RWPE1 (cell line): ENCODE measurements around the gene BAIAP2.
"Not testable (repeated sequence)": the region's sequence is repeated elsewhere in the genome, so short reads cannot be mapped to it uniquely, and the experiment has no call there.

Source experiments
- CTCF ChIA-PET: fragments of 350-600 bp; sonication (Branson Sonifier 250); formaldehyde crosslinking; extraction: SDS; loops from one replicate; lab custom pipeline; 2021; lab: Yijun Ruan, JAX
- POLR2A ChIA-PET: fragments of 400-600 bp; formaldehyde crosslinking; extraction: SDS; loops from one replicate; lab custom pipeline; 2020; ENCODE audit warnings: antibody characterized with exemption; ENCODE audit not compliant: low non-redundant PET; lab: Yijun Ruan, JAX
- DNase-seq: peaks from one replicate; pipeline ENCODE4 v3.0.0; 2012; ENCODE audit warnings: low spot score
- H3K27ac ChIP-seq: fragments of 450-650 bp; 2 replicates; pipeline ENCODE4 v1.5.1; 2017
- CTCF ChIP-seq: fragments of 450-650 bp; conservative IDR thresholded peaks from 2 replicates; pipeline ENCODE4 v1.5.1; 2017; ENCODE audit warnings: low read depth, mild to moderate bottlenecking

Gene BAIAP2

DNA sequence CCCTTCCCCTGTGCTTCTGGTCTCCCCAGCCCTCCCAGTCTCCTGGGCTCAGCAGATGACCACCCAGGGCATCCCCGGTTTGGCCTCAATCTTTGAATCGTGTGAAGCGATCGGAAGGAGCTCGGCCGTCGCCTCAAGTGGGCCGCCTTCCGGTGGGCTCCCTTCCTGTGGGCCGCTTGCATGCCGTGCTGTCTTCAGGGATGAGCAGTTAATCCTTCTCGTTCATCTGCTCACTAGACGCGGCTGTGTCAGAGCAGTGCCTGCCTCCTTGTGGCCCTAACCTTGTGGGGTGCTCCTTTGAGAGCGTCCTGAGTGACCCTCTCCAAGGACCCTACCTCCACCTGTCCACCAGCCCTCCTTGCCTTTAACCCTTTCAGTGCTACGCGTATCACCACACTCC is 40.4 kb downstream of the BAIAP2 start:
- H3K27ac ChIP-seq: peak overlapping the region; percentile 99
- TF ChIP-seq CTCF: no peak
- POLR2A ChIA-PET: interaction anchor here (0.6 kb wide), 1 partner anchor 76 kb away, joined by 3 read pairs; no protein-coding TSS in a partner anchor
- CTCF ChIA-PET: interaction anchor here (0.6 to 1.2 kb wide), 2 partner anchors 10 to 22 kb away, joined by 4 read pairs; no protein-coding TSS in a partner anchor
- no peak for DNase-seq

DNA sequence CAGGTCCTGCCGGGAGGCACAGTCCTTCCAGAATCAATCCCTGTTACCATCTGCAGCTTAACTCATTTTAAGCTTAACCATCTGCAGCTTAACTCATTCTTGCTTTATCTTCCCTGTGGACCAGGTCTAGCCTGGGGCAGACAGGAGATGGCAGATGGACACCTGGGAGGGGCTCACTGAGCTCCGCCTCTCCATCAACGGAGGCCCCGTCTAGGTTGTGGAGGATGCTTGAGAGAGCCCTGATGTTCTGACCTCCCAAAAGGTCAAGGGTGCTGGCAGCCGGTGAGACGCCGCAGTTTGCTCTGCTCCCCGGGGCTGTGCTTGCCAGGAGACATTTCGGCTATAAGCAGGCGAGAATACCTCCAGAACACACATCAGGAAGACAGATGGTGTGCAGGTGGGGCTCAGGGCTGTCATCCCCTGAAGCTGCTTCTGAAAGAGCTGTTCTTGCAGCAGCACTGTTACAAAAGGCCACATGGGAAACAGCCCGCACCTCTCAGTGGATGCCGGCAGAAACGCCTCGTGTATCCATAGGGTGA is 41.3 kb downstream of the BAIAP2 start:
- ChIA-PET CTCF (interaction anchor here (1.1 kb wide), 1 partner anchor 25 kb away, joined by 3 read pairs; no protein-coding TSS in a partner anchor), POLR2A (interaction anchor here (0.6 kb wide), 1 partner anchor 77 kb away, joined by 3 read pairs; no protein-coding TSS in a partner anchor)
- TF ChIP-seq CTCF: no peak
- peak overlapping the region; percentile 99 for H3K27ac ChIP-seq
- DNase-seq: no peak

GRCh38 chr17:81078026-81078913 is 43.3 kb downstream of the BAIAP2 start:
- POLR2A ChIA-PET, DNase-seq: not testable (repeated sequence)
- H3K27ac ChIP-seq: peak overlapping the region; percentile 99
- CTCF ChIA-PET: interaction anchor here (0.6 to 0.7 kb wide), 3 partner anchors 10 to 47 kb away, joined by 3 to 5 read pairs (median 3); no protein-coding TSS in a partner anchor

DNA sequence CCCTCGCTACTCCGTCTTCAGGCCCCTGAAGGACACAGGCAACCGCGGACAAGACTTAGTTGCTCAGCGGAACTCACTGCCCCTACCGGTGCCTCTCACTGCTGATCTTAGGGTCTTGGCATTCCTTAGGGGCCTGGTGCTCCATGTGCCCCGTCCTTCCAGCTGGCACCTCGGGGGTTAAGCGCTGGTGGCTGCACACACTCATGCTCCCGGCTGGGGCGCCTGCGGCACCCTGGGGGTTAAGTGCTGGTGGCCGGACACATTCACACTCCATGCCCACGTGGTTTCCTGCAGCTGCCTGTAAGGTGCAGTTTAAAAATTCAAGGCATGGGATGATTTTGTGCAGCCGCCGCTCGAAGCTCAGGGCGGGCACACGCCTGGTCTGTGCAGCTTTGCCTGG is 45.1 kb downstream of the BAIAP2 start:
- TF ChIP-seq CTCF: no peak
- no peak for DNase-seq
- ChIA-PET CTCF (interaction anchor here (1.9 kb wide), 1 partner anchor 15 kb away, joined by 5 read pairs; no protein-coding TSS in a partner anchor), POLR2A (no interaction called here)
- H3K27ac ChIP-seq: peak overlapping the region; percentile 99

DNA sequence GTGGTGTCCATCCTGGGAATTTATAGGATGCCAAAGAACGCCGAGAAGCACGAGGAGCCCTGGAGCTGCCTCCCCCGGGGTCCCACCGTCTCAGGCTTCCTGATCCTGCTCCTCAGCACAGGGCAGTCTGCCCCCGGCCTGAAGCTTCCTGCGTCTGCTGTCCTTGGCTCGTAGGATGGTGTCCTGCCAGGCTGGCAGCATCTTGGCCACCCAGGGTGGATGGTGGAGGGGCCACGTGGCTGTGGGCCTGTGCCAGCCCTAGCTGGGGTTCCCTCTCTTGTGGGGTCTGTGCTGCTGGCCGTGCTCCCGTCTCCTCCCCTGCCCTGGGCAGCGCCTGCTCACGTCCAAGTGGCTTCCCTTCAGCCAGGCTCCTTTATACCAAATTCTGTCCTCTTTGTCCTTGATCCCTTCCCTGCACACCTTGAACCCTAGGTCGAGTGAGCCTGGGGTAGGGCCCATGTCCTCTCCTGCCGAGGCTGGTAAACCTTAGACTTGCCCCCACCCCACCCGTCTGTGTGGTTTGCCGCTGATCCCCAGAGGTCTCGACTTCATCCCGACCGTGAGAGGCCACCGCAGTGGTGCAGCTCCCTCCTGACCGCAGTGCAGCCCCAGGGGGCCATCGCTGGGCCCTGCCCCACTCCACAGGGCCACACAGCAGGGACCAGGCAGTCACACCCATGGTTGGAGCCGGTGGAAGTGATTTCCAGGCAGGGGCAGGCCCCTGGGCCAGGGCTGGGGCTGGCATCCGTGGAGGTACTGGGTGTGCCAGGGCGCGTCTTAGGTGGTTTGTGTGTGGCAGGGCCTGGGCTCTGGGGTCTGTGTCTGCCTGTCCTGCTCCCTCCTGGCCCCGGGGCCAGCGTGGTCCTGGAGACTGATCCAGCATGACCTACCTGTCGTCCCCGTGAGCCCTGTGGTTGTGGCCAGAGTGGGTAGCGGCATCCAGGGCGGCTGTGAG is 46.5 kb downstream of the BAIAP2 start:
- TF ChIP-seq CTCF: no peak
- peak overlapping the region; percentile 99 for H3K27ac ChIP-seq
- CTCF ChIA-PET: interaction anchor here (0.9 to 1.9 kb wide), 2 partner anchors 13 to 16 kb away, joined by 3 to 5 read pairs; no protein-coding TSS in a partner anchor
- DNase-seq: no peak
- POLR2A ChIA-PET: no interaction called here

GRCh38 chr17:81082177-81083073 is 47.5 kb downstream of the BAIAP2 start:
- ChIA-PET POLR2A (no interaction called here), CTCF (interaction anchor here (0.6 kb wide), 2 partner anchors 18 to 19 kb away, joined by 3 read pairs; no protein-coding TSS in a partner anchor)
- peak overlapping the region; percentile 99 for H3K27ac ChIP-seq
- TF ChIP-seq CTCF: no peak
- DNase-seq: no peak
